ENCODE measurements around the gene FBXL7.

- TF ChIP-seq, protein P1, sequence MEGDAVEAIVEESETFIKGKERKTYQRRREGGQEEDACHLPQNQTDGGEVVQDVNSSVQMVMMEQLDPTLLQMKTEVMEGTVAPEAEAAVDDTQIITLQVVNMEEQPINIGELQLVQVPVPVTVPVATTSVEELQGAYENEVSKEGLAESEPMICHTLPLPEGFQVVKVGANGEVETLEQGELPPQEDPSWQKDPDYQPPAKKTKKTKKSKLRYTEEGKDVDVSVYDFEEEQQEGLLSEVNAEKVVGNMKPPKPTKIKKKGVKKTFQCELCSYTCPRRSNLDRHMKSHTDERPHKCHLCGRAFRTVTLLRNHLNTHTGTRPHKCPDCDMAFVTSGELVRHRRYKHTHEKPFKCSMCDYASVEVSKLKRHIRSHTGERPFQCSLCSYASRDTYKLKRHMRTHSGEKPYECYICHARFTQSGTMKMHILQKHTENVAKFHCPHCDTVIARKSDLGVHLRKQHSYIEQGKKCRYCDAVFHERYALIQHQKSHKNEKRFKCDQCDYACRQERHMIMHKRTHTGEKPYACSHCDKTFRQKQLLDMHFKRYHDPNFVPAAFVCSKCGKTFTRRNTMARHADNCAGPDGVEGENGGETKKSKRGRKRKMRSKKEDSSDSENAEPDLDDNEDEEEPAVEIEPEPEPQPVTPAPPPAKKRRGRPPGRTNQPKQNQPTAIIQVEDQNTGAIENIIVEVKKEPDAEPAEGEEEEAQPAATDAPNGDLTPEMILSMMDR (IDR thresholded peaks at IDR 0.05; ENCODE audit: low read length) = no peak
- no peak for TF ChIP-seq EZH2 (IDR thresholded peaks at IDR 0.05; ENCODE audit: borderline replicate concordance, low read length)
Observed at GRCh38 chr5:15547261-15547839, 47.4 kb downstream of the FBXL7 start.
